A549 (cell line): ENCODE data around the gene NUCB1. TPM values are rescaled to one million over a fixed set of nuclear protein-coding genes. Genes with fewer than 3 reads are reported as not detected.
A peak's percentile ranks its signal among the peaks of the same experiment; 100 is the strongest.

Experiments used
- BCL3 ChIP-seq: fragments of >200 bp; sonication (Bioruptor Twin); formaldehyde crosslinking; IDR thresholded peaks from 3 replicates; pipeline ENCODE4 v1.6.1; 2016
- CBX2 ChIP-seq: fragments of 200-600 bp; sonication (generic); IDR thresholded peaks from 2 replicates; pipeline ENCODE4 v1.6.1; 2016; ENCODE audit warnings: low read depth, mild to moderate bottlenecking, borderline replicate concordance
- CBX8 ChIP-seq: fragments of 200-600 bp; sonication (generic); IDR thresholded peaks from 2 replicates; pipeline ENCODE4 v1.6.1; 2016
- CEBPB ChIP-seq, 2 experiments: fragments of >200 bp in 1 of 2; sonication (Bioruptor Twin) in 1 of 2; formaldehyde crosslinking in 1 of 2; IDR thresholded peaks; 2 replicates each; pipeline ENCODE4 v1.6.1; 2012 to 2016
- EHMT2 ChIP-seq: fragments of 200-600 bp; sonication (generic); IDR thresholded peaks from 2 replicates; pipeline ENCODE4 v1.6.1; 2016; ENCODE audit warnings: antibody characterized with exemption, low read depth, mild to moderate bottlenecking, moderate library complexity
- ELK1 ChIP-seq: fragments of 150-350 bp; IDR thresholded peaks from 2 replicates; pipeline ENCODE4 v1.6.1; 2014; ENCODE audit warnings: low read depth, mild to moderate bottlenecking, low read length
- EP300 ChIP-seq, 2 experiments: fragments of >200 bp; sonication (Bioruptor Twin); formaldehyde crosslinking; IDR thresholded peaks; 2 replicates in 1 of 2; 3 replicates in 1 of 2; pipeline ENCODE4 v1.6.1; 2016 to 2017
- FOXS1 ChIP-seq: fragments of 250-450 bp; sonication (Bioruptor Pico); IDR thresholded peaks from 2 replicates; pipeline ENCODE4 v1.5.0; 2020; ENCODE audit warnings: mild to moderate bottlenecking, moderate library complexity
- HDAC2 ChIP-seq: fragments of 200-600 bp; sonication (generic); IDR thresholded peaks from 2 replicates; pipeline ENCODE4 v1.6.1; 2016
- HEYL ChIP-seq: fragments of 250-450 bp; sonication (Bioruptor Pico); IDR thresholded peaks from 2 replicates; pipeline ENCODE4 v1.8.0; 2021; ENCODE audit warnings: mild to moderate bottlenecking, moderate library complexity
- HOXA7 ChIP-seq: fragments of 250-450 bp; sonication (Bioruptor Pico); IDR thresholded peaks from 2 replicates; pipeline ENCODE4 v1.5.0; 2020; ENCODE audit warnings: mild to moderate bottlenecking, moderate library complexity
- HOXB13 ChIP-seq: fragments of 250-450 bp; sonication (Bioruptor Pico); IDR thresholded peaks from 2 replicates; pipeline ENCODE4 v1.5.0; 2020; ENCODE audit warnings: low read depth, mild to moderate bottlenecking, moderate library complexity
- HOXB5 ChIP-seq: fragments of 250-450 bp; sonication (Bioruptor Pico); IDR thresholded peaks from 2 replicates; pipeline ENCODE4 v1.5.0; 2020; ENCODE audit warnings: mild to moderate bottlenecking, moderate library complexity
- MYC ChIP-seq: IDR thresholded peaks from 2 replicates; pipeline ENCODE4 v1.6.1; 2012; ENCODE audit warnings: mild to moderate bottlenecking, inconsistent platforms, low read length, improper control_type of control experiment, borderline replicate concordance
- NPAS2 ChIP-seq: fragments of 250-450 bp; sonication (Bioruptor Pico); IDR thresholded peaks from 2 replicates; pipeline ENCODE4 v1.8.0; 2022; ENCODE audit warnings: mild to moderate bottlenecking, moderate library complexity, borderline replicate concordance
- NR3C1 ChIP-seq: fragments of >200 bp; sonication (Bioruptor Twin); formaldehyde crosslinking; IDR thresholded peaks from 3 replicates; pipeline ENCODE4 v1.6.1; 2017
- POLR2A ChIP-seq: IDR thresholded peaks from 2 replicates; pipeline ENCODE4 v1.6.1; 2012; ENCODE audit warnings: mild to moderate bottlenecking, low read length
- POLR2AphosphoS2 ChIP-seq: conservative IDR thresholded peaks from 2 replicates; pipeline ENCODE4 v1.6.1; 2012; ENCODE audit warnings: low read length, improper control_type of control experiment, inconsistent platforms
- RFX5 ChIP-seq: fragments of 450-650 bp; IDR thresholded peaks from 2 replicates; pipeline ENCODE4 v1.7.1; 2014; ENCODE audit warnings: antibody characterized with exemption, mild to moderate bottlenecking, moderate library complexity
- SMC3 ChIP-seq: fragments of >200 bp; sonication (Bioruptor Twin); formaldehyde crosslinking; IDR thresholded peaks from 3 replicates; pipeline ENCODE4 v1.6.1; 2018; ENCODE audit warnings: inconsistent platforms
- TFCP2L1 ChIP-seq: fragments of 250-450 bp; sonication (Bioruptor Pico); IDR thresholded peaks from 2 replicates; pipeline ENCODE4 v1.5.0; 2021; ENCODE audit warnings: mild to moderate bottlenecking
- TP53 ChIP-seq: fragments of 250-450 bp; sonication (Bioruptor Pico); IDR thresholded peaks from 2 replicates; pipeline ENCODE4 v1.5.0; 2021; ENCODE audit warnings: mild to moderate bottlenecking, moderate library complexity
- ZSCAN20 ChIP-seq: fragments of 250-450 bp; sonication (Bioruptor Pico); IDR thresholded peaks from 2 replicates; pipeline ENCODE4 v1.8.0; 2022; ENCODE audit warnings: mild to moderate bottlenecking, moderate library complexity
- polyA plus RNA-seq, 4 experiments: library from polyadenylated mRNA; depleted of rRNA in 3 of 4; stranded (reverse); fragments of >200 nt; fragmentation: RNase III in 1 of 4; extraction: RNeasy Plus Mini Kit Qiagen cat#74134 plus additional on column Dnase treatment in 1 of 4; gene quantifications; 2 replicates in 3 of 4; 3 replicates in 1 of 4; pipeline ENCODE4 v1.2.3, GENCODE V29; 2011 to 2017
- TF ChIP-seq, protein P1 (sequence below): fragments of 250-450 bp; sonication (Bioruptor Pico); IDR thresholded peaks from 2 replicates; pipeline ENCODE4 v1.5.0; 2021; ENCODE audit warnings: mild to moderate bottlenecking, moderate library complexity, borderline replicate concordance
- TF ChIP-seq, protein P2 (sequence below): IDR thresholded peaks from 2 replicates; pipeline ENCODE4 v1.6.1; 2012; ENCODE audit warnings: low read depth, borderline replicate concordance
- TF ChIP-seq, protein P3 (sequence below): fragments of 250-450 bp; sonication (Bioruptor Pico); IDR thresholded peaks from 2 replicates; pipeline ENCODE4 v1.5.0; 2020; ENCODE audit warnings: low read depth, mild to moderate bottlenecking, moderate library complexity

The NUCB1 gene
- polyA plus RNA-seq, 2 of the 4 experiments (the other 2 are of a cell fraction), result 79.5 to 182 TPM

DNA sequence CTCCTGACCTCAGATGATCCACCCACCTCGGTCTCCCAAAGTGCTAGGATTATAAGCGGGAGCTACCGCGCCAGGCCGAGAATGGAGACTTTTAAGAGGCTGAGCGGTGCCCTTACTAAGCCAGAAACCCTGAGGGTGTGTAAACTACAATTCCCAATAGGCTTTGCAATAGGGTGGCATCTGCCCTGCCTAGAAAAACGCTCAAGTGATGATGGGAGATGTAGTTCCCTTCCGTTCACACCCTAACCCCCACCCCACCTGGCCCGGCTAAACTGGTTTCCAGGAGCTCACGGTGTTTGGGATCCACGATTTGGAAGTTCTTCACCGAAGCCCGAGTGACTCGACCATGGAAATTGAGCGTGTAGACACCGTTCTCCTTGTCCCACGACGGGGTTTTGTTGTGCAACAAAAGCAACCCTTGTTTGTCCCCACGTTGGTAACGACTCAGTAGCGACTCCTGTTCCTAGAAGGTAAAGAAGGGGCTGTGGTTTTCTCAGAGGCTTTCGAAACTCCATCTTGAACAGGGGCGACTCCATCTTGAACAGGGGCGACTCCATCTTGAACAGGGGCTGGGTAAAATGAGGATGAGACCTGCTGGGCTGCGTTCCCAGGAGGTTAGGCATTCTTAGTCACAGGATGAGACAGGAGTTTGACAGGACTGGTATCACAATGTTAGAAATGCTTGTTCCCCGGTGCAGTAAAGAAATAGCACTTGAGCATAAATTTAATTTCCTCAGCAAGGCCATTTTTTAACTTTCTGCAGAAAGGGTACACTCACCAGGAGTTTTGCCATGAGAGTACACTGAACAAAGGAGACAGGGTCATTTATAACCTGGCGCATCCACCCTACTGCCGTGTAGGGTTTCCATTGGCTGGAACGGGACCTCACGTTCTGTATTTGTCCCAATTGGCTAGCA, 18.1 kb upstream of the NUCB1 start (continued):
- no peak for TF ChIP-seq CBX8
- no peak for TF ChIP-seq HDAC2
- TF ChIP-seq, protein P1, sequence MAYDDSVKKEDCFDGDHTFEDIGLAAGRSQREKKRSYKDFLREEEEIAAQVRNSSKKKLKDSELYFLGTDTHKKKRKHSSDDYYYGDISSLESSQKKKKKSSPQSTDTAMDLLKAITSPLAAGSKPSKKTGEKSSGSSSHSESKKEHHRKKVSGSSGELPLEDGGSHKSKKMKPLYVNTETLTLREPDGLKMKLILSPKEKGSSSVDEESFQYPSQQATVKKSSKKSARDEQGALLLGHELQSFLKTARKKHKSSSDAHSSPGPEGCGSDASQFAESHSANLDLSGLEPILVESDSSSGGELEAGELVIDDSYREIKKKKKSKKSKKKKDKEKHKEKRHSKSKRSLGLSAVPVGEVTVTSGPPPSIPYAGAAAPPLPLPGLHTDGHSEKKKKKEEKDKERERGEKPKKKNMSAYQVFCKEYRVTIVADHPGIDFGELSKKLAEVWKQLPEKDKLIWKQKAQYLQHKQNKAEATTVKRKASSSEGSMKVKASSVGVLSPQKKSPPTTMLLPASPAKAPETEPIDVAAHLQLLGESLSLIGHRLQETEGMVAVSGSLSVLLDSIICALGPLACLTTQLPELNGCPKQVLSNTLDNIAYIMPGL (CRISPR knock-in tag), result peak; percentile 87
- TF ChIP-seq CEBPB (IDR thresholded peaks at IDR 0.05), result no peak
- no peak for TF ChIP-seq MYC
- peak; percentile 91 for TF ChIP-seq POLR2AphosphoS2
- TF ChIP-seq CBX2, result no peak
- TF ChIP-seq HEYL (CRISPR knock-in tag), result peak; percentile 100
- no peak for TF ChIP-seq EHMT2
- TF ChIP-seq, protein P2, sequence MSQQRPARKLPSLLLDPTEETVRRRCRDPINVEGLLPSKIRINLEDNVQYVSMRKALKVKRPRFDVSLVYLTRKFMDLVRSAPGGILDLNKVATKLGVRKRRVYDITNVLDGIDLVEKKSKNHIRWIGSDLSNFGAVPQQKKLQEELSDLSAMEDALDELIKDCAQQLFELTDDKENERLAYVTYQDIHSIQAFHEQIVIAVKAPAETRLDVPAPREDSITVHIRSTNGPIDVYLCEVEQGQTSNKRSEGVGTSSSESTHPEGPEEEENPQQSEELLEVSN, result no peak
- no peak for TF ChIP-seq ELK1
- TF ChIP-seq SMC3, result no peak
- peak; percentile 100 for TF ChIP-seq ZSCAN20 (CRISPR knock-in tag)
- no peak for TF ChIP-seq EP300 (IDR thresholded peaks at IDR 0.05)
- peak; percentile 89 for TF ChIP-seq HOXA7
- TF ChIP-seq NPAS2, result peak; percentile 78
- peak; percentile 97 for TF ChIP-seq TFCP2L1
- no peak for TF ChIP-seq POLR2A
- TF ChIP-seq, protein P3, sequence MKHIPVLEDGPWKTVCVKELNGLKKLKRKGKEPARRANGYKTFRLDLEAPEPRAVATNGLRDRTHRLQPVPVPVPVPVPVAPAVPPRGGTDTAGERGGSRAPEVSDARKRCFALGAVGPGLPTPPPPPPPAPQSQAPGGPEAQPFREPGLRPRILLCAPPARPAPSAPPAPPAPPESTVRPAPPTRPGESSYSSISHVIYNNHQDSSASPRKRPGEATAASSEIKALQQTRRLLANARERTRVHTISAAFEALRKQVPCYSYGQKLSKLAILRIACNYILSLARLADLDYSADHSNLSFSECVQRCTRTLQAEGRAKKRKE (CRISPR knock-in tag), result peak; percentile 99
- no peak for TF ChIP-seq NR3C1
- peak; percentile 98 for TF ChIP-seq FOXS1 (CRISPR knock-in tag)
- TF ChIP-seq HOXB5, result peak; percentile 98
- TF ChIP-seq TP53 (CRISPR knock-in tag), result peak; percentile 98
- TF ChIP-seq RFX5, result no peak
- TF ChIP-seq BCL3, result no peak
- TF ChIP-seq HOXB13, result peak; percentile 96
